ENCODE data around the gene NFIC.
"Not testable (repeated sequence)": the region's sequence is repeated elsewhere in the genome, so short reads cannot be mapped to it uniquely, and the experiment has no call there.

Gene NFIC

DNA sequence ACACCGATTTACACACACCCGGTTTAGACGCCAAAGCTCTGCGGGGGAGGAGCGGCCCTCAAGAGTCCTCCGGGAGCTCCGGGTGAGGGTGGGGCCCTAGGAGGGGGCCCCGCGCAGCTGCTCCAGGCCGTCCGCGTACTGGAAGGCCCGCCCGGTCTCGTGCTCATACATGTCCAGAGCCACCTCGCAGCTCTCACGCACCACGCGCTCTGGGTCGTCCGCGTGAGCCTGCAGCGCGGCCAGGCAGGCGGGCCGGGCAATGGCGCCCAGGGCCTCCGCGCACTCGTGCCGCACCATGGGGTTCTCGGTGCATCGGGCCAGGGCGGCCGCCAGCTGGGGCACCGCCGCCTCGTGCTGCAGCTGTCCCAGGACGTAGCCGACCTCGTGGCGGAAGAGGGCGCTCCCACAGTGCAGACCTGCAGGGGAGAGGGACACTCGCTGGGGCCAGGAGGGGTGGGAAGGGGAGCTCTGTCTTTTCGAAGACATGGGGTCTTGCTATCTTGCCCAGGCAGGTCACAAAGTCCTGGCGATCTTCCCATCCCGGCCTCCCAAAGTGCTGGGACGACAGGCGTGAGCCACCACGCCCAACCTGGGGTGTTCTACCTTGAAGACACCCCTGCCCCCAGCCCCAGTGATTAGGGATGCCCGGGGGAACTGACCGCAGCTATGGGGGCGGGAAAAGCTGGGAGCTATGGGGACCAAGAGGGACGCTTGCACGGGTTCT, 125.2 kb downstream of the NFIC start:
- no peak for DNase-seq (ENCODE audit: low read depth, low spot score)

DNA sequence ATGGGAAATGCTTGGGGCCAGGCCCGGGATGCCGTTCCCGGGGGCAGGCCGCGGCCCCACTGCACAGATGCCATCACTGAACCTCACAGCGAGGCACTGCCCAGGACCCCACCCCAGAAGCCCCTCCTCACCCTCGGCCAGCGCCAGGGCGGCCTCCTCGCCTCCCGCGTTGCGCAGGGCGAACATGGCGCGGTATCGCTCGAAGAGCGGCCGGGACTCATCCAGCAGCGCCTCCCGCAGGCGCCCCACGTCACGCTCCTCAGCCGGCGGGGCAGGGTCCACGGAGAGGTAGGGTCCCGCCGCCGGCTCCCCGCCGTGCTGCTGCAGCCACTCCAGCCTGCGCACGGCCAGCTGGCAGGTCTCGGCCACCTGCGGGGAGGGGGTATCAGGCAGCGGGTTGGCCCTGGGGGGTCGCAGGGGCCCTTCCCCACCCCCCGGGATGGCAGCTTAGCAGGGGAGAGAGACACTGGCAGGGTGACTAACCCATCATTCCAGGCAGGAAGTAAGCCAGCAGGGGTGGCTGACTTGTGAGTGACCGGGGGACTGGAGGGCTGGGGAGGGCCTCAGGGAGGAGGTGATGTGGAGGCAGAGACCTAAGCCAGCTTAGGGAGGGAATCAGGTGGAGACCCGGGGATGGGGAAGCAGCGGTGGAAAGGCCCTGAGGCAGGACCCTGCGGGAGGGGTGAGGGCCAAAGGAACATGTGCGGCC, 125.9 kb downstream of the NFIC start:
- DNase-seq (ENCODE audit: low read depth, low spot score): no peak

DNA sequence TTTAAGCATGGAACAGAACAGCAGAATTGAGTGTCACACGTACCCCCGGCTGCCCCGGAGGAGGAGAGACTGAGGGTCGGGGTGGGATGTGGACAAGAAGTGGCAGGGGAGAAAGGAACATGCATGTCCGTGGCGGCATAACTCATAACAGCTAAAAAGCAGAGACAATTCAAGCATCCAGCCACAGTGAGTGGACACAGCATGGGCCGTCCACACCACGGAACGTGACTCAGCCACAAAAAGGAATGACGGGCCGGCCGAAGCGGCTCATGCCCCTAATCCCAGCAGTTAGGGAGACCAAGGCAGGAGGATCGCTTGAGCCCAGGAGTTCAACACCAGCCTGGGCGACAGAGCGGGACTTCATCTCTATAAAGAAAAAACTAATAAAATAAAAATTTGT, 126.5 kb downstream of the NFIC start:
- DNase-seq (ENCODE audit: low read depth, low spot score): no peak

DNA sequence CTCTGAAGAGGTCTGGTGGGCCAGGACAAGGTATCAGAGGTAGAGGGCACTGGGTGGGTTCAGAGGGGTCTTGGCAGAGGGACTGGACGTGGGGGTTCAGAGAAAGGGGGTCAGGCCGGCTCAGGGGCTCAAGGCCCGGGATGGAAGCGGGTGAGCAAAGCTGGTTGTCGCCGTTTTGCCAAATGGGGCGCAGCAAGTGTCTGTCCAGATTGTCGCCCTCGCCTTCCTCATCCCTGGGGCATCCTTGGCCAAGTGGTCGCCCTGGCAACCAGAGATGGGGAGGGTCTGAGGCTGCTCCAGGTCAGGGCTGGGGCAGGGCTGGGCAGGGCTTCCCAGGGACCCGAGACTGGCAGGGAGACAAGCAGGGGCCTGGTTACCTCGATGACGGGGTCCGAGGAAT, 127.3 kb downstream of the NFIC start:
- no peak for DNase-seq (ENCODE audit: low read depth, low spot score)

DNA sequence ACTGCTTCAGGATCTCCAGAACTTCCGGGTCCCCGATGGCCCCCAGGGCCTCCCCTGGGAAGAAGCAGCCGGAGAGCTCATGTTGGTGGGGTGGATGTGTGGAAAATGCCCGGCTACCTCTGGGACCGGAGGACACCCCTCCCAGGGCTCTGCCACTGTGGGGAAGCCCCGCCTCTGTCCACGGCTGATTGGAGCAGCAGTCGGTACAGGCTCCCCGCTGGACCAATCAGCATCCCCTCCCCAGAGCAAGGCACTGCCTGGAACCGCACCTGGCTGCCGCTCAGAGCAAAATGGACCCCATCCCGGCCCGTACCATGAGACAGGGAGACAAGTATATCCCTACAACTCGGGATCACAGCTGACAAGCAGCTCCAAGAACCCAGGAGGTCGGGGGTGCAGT, 127.7 kb downstream of the NFIC start:
- DNase-seq (ENCODE audit: low read depth, low spot score): no peak

DNA sequence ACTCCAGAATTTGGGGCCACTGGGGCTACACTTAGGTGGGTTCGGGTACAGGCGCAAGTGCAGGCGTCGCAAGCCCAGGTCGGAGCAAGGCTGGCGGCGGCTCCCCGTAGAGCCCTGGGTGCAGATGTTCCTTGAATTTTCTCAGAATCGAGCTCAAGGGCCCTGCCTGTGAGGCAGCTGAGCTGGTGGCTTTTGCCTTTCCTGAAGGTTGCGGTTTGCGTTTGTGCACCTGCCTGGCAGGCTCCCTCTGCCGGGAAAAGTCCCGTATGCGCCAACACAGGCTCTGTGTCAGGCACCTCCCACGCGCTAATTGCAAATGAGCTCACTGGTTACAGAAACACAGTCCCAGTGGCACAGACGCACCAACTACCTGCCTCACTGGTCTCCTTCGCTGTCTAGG, 128.2 kb downstream of the NFIC start:
- no peak for DNase-seq (ENCODE audit: low read depth, low spot score)

DNA sequence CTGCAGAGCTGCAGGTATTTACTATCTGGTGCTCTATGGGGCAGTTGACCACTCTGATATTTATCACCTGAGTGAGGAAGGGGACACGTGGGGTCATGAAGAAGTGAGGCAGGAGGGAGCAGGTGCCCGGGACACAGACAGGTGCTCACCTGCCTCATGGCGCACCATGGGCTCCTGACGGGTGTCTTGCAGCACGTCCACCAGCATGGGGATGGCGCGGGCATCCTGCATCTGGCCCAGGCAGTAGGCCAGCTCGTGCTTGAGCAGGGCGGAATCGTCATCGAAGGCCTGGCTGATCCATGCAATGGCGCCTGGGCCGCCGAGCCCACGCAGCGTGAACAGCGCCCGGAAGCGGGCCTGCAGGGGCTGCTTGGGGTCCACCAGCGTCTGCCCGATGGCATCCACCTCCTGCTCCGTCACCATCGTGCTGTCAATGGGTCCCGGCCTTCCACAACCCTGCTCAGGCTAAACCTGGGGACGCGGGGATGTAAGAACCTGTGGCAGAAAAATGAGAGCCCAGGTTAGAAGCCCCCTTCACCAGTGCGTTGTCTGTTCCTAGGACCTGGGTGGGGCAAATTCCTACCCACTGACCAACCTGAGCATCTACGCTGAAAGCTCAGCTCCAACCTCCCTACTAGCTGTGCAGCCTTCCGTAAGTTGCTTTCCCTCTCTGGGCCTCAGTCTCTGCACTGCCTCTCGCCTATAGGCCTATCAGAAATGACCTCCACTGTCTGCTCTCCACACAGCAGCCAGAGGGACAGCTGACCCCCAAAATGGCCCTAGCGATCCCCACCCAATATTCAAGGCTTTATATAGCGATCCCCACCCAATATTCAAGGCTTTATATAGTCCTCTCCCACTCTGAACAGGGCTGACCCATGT, 130.2 kb downstream of the NFIC start:
- DNase-seq (ENCODE audit: low read depth, low spot score): no peak

DNA sequence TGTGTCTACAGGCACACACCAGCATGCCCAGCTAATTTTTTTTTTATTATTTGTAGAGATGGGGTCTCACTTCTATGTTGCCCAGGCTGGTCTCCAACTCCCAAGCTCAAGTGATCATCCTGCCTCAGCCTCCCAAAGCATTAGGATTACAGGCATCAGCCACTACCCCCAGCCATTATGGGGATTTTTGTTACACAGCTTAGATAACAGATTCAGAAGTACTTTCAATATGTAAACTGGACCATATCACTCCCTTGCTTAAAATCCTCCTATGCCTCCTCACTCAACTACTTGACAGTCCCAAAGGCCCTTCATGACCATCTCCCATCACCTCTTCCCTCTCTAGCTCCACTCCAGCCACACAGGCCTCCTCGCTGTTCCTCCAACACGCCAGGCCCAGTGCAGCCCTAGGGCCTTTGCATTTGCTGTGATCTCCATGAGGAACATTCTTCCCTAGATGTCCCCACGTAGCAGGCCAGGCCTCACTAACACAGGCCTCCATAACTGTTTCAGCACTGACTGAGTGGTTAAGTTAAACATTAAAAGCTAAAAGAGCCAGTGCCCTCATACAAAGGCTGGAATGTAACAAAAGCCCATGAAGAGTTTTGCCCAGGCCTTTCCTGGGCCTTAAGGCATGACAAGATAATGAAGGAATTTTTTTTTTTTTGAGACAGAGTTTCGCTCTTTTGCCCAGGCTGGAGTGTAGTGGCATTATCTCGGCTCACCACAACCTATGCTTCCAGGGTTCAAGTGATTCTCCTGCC, 131.6 kb downstream of the NFIC start:
- no peak for DNase-seq (ENCODE audit: low read depth, low spot score)

DNA sequence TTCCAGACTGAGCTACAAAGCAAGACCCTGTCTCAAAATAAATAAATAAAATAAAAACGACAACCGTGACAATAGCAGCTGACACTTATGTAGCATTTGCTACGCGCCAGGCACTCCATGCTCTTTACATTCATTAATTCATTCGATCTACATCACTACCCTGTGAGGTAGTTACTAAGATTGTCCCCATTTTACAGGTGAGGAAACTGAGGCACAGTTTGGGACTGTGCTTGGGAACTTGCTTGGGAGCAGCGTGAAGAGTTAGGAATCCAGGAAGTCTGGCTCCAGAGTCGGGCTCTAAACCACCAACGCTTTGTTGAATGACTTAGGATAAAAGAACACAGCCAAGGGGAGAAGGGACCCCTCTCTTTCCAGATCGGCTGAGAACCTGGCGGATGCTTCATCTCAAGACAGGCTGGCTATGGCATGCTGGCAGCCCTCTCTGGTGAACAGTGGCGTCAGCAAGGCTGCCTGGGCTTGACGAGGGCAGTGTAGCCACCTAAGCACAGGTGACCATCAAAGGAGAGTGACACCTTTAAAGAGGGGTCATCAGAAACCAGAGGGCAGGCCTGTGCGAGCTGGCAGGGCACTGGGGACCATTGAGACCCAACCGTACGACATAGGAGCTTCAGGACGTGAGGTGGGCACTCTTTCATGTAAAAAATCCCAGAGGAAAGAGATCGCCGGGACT, 133.5 kb downstream of the NFIC start:
- no peak for DNase-seq (ENCODE audit: low read depth, low spot score)

DNA sequence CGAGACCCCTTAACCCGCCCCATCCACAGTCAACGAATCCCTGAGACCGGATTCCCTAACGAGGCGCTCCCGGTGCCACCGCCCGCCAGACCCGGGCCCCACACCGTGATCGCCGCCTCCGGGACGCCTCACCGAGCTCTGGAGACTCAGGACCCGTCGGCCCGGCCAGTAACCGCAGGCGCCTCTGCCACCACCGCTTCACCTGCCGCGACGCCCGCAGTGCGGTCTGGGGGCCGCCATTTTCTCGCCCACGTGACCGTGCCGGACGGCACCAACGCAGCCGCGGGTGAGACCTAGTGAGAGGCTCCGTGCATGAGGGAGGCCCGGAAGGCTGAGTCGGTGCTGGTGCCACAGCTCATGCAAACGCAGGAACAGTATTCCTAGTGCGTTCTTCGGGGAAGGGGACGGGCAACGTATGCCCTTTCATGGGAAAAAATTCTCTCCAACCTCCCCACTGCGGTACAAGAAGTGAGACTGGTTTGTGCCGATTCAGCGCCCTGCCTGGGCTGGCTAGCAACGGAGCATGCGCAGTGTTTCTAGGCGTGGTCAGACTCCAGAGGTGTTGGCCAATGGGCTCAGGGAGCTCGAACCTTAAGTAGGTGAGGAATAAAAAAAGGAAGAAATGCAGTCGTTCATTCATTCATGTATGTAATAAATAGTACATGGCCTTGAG, 134.2 kb downstream of the NFIC start, which contains the start of gene DOHH:
Gene DOHH, minus strand, starts transcription at position 246 of the 673 bp plus-strand sequence. CDS start 3,860 bp downstream, outside the sequence.
- peak; percentile 95 for DNase-seq (ENCODE audit: low read depth, low spot score)

DNA sequence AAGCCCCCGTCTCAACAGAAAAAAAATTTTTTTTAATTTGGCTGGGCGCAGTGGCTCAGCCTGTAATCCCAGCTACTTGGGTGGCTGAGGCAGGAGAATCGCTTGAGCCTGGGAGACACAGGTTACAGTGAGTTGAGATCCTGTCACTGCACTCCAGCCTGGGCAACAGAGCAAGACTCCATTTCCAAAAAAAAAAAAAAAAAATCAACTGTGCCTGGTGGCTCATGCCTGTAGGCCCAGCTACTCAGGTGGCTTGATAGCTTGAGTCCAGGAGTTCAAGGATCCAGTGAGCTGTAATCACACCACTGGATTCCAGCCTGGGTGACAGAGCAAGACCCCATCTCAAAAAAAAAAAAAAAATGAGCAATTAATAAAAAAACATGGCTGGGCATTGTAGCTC, 135.4 kb downstream of the NFIC start:
- DNase-seq (ENCODE audit: low read depth, low spot score): no peak

DNA sequence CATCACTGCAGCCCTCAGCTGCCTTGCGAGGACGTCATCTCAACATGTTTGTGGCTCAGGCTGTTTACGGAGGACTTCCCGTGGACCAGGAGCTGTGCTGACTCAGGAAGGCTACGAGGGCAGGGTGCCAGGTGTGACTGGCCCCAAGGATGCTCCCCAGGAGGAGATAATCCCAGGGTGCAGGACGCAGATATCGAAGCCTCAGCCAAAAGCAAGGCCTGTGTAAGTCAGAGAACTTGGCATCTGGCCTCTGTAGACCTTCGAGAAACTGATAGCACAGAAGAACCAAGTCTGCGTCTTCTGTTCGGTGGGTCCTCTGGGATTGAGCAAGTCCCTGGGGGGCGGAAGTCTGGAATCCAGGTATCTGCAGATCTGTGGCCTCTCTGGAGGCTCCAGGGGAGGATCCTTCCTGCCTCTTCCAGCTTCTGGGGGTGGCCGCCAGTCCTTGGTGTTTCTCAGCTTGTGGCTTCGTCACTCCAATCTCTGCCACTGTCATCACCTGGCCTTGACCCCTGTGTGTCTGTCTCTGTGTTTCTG, 136.7 kb downstream of the NFIC start:
- no peak for DNase-seq (ENCODE audit: low read depth, low spot score)

DNA sequence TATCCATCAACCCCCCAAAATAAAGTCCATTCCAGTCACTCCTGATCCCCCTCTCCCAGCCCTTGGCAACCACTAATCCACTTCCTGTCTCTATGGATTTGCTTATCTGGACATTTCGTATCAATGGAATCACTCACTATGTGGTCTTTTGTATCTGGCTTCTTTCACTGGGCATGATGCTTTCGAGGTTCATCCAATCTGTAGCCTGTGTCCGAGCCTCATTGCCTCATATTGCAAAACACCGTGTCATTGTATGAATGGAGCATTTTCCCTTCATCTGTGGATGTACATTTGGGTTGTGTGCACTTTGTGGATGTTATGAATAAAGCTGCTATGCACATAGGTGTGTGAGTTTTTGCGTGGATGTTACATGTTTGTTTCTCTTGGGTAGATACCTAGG, 138.4 kb downstream of the NFIC start:
- DNase-seq (ENCODE audit: low read depth, low spot score): no peak

DNA sequence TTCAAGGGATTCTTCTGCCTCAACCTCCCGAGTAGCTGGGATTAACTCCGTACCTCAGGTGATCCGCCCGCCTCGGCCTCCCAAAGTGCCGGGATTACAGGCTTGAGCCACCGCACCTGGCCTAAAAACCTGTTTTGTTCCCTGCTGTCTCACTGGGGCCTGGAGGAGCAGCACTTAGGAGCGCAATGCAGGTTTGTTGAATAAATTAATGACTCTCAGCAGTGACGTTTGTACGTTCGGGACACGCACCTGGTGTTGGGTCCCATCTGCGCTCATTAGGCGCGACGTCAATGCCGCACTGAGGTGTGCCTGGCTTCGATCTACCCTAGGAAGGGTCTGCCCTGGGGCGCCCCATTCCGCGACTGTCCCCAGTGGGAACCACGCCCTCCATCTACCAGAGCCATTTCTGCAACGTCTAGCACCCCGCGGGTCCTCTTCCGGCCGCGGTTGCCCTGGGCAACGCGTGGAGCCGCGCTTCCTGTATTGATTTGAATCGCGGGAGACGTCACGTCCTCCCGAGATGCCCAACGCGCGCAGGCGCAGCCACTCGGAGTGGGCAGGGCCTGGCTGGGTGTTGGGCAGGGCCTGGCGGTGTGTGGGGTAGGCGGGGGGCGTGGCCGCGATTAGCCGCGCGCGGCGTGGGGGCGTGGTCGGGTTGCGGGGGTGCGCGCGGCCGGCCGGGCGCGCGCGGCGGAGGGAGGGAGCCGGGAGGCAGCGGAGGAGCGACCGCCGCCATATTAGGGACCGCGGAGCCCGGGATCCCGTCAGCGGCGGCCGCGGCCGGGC, 139.4 kb downstream of the NFIC start, which contains the start of gene FZR1:
Gene FZR1, plus strand, starts transcription at position 714 of the 786 bp plus-strand sequence. CDS start 16,679 bp downstream, outside the sequence.
- DNase-seq (ENCODE audit: low read depth, low spot score): peak; percentile 97

DNA sequence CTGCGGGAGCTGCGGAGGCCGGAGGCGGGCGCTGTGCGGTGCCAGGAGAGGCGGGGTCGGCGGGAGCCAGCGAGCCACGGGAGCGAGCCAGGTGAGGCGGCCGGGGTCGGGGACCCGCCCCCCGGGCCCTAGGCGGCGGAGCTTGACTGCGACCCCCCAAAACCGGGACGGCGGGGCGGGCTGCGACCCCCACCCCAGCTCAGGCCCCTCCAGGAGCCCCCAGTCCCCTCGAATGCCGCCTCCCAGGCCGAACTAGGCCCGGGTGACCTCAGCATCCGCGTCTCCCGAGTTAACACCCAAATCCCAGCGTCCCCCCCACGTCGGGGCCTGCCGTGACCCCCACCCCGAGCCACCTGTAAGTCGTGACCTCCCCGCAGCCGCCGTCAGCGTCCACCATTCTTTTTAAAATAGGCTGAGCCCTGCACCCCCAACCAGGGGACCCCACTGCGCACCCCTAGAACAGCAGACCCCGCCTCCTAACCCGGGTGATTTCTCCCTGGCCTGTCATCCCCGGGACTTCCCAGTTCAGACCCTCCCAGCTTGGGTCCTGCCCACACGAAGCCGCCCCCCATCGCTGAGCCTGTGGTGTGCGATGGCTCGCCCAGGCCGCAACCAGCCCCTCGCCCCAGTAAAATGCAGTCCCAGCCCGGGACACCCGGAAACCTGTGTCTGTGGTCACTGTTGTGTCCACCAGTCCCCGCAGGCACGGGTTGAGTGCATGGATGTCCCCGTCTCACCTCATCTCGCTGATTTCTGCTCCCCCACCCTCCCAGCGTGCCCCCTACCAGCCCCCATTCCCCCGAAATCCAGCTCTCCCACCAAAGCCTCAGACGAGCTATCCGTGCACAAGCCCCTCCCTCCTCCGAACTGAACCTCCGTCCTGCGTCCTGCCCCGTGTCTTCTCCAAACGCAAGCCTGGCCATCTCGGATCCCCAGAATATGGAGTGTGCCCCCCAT, 140.3 kb downstream of the NFIC start:
- no peak for DNase-seq (ENCODE audit: low read depth, low spot score)

DNA sequence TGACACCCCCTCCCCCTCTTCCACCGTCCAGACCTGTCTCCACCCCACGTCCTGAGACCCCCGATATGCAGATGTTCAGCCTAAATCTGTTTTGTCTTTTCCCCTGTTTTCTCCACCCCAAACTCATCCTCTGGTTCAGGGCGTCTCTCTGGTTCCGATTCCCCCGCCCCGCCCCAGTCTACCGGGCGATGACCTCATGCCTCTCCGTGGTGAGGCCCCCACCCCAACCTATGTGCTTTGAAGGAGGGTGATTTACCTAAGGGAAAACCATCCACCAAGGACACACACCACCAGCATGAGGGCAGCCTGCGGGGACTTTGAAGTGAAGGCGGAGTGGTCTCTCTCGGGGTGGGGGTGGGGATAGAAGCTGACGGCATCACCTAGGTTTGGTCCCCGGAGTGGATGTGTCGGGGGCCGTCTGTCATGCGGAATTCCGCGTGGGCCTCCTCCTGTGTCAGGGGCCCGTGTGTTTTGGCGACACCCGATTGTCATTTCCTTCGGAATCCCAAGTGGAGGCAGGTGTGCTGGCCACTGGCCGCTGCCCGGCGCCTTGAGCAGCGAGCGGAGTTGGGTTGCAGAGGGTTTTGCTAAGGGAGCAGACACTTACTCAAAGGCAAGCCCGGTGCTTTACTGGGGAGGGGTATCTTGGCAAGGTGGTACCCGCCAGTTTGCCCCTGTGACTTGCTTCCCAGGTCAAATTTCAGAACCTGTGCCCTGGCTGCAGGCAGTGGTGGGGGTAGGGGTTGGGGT, 141.2 kb downstream of the NFIC start:
- DNase-seq (ENCODE audit: low read depth, low spot score): no peak

DNA sequence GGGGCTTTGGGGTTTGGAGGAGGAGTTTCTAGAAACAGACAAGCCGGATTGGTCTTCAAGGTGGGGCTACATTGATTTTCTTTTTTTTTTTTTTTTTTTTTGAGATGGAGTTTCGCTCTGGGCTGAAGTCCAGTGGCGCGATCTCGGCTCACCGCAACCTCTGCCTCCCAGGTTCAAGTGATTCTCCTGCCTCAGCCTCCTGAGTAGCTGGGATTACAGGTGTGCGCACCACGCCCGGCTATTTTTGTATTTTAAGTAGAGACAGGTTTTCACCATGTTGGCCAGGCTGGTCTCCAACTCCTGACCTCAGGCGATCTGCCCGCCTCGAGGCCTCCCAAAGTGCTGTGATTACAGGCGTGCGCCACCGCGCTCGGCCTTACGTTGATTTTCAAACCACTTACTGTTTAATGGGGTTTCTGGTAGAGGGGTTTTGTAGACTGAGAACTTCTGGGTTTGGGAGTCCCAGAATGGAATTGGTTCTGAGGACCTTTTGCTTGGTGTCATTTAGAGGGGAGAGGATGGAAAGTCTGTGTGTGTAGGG, 141.8 kb downstream of the NFIC start:
- DNase-seq (ENCODE audit: low read depth, low spot score): not testable (repeated sequence)

All from smooth muscle cell of the brain vasculature (primary cell).